Activated T-cell treated with anti-CD3 and anti-CD28 coated beads, Interleukin-2, amount 50 U/mL, for 24 hours (primary cell): ENCODE results near the gene ADGB.
"Not testable (repeated sequence)": the region's sequence is repeated elsewhere in the genome, so short reads cannot be mapped to it uniquely, and the experiment has no call there.

Source experiments
- DNase-seq: peaks from one replicate; pipeline ENCODE4 v3.0.0-alpha.2; 2020
- H3K27ac Mint-ChIP-seq: 2 replicates; pipeline ENCODE4 v1.8.0; 2020; ENCODE audit warnings: mild to moderate bottlenecking, mixed read lengths
- H3K27me3 Mint-ChIP-seq: 2 replicates; pipeline ENCODE4 v1.8.0; 2020; ENCODE audit warnings: mixed read lengths
- H3K36me3 Mint-ChIP-seq: 2 replicates; pipeline ENCODE4 v1.8.0; 2020; ENCODE audit warnings: low read depth, mixed read lengths
- H3K4me1 Mint-ChIP-seq: 2 replicates; pipeline ENCODE4 v1.8.0; 2020; ENCODE audit warnings: low read depth, mixed read lengths
- H3K4me3 Mint-ChIP-seq: 2 replicates; pipeline ENCODE4 v1.8.0; 2020; ENCODE audit warnings: mild to moderate bottlenecking, moderate library complexity, mixed read lengths
- H3K9me3 Mint-ChIP-seq: 2 replicates; pipeline ENCODE4 v1.8.0; 2020; ENCODE audit warnings: mixed read lengths

Gene ADGB

DNA sequence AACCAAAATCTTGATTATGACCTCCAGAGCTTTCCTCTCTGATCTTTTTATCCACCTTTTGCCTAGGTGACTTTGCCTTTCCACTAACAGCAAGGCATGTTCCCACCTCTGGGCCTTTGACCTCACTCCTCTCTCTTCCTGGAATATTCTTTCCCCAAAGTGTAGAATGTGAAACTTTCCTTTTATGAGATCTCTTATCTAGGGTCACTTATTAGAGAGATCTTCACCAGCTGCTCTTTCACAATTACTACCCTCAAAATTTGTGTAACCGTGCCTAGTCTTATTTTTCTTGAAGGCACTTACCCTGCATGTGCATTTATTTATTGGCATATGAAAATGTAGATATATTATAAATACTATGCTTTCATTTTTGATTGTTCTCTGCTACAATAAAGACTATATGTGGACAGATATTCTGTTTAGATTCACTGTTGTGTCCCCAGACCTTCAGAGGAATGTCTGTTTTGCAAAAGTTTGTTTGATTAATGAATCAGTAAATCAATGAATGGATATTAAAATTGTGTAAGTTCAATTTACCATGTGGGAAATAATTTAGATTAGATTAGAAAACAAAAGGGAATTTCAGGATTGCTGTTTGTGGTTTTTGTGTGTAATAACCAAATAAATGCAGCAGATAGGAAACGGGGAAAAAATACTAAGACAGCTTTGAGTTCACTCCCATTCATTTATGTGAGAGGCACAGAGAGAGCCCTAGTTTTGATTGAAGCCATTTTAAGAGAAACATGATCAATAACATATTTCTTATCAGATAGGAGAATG is 207.0 kb downstream of the ADGB start:
- no peaks in the 10 kb centered on the region for H3K4me1 Mint-ChIP-seq
- no peak overlapping the region for H3K4me3 Mint-ChIP-seq
- no peaks in the 10 kb centered on the region for H3K36me3 Mint-ChIP-seq
- H3K27me3 Mint-ChIP-seq: peaks cover 9% of the 10 kb centered on the region
- no peaks in the 10 kb centered on the region for H3K9me3 Mint-ChIP-seq
- no peak overlapping the region for H3K27ac Mint-ChIP-seq
- no peak for DNase-seq

DNA sequence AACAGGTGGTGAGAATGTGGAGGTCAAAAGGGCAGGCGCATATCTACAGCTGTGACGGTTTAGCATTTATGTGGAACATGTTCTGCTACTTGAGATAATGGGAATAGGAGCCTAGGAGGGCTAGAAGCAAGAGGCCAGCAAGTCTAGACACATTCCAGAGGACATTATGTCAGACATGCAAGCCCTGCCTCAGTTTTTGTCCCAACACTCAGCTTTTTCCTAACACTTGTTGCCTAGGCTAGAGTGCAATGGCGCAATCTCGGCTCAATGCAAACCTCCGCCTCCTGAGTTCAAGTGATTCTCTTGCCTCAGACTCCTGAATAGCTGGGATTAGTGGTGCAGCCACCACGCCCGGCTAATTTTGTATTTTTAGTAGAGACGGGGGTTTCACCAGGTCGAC is 210.2 kb downstream of the ADGB start:
- H3K4me1 Mint-ChIP-seq, H3K9me3 Mint-ChIP-seq, H3K27me3 Mint-ChIP-seq, H3K36me3 Mint-ChIP-seq, H3K27ac Mint-ChIP-seq, H3K4me3 Mint-ChIP-seq, DNase-seq: not testable (repeated sequence)

DNA sequence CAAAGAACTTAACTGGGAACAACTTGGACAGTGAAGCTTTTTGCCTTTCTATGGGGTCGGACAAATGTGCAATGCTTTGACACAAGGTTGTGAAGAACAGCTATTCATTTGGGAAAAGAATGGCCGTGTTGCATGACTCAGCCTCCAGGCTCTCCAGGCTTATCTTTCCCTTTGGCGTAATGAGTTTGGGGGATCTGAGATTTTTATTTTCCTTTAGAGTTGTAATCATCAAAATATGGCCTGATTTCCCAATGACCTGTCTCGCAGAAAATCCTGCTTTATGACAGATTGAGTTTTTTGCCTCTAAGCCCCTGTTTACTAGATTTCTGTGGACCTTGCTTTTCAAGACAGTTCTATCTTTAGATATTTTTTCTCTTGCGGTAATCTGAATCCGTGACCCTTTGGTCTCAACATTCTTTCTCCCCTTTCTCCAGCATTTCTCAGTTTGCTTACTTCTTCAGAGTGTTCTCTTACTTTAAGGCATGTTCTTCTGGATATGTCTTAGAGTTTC is 214.1 kb downstream of the ADGB start:
- H3K27me3 Mint-ChIP-seq, H3K36me3 Mint-ChIP-seq, H3K9me3 Mint-ChIP-seq, H3K27ac Mint-ChIP-seq, H3K4me1 Mint-ChIP-seq, DNase-seq, H3K4me3 Mint-ChIP-seq: not testable (repeated sequence)

DNA sequence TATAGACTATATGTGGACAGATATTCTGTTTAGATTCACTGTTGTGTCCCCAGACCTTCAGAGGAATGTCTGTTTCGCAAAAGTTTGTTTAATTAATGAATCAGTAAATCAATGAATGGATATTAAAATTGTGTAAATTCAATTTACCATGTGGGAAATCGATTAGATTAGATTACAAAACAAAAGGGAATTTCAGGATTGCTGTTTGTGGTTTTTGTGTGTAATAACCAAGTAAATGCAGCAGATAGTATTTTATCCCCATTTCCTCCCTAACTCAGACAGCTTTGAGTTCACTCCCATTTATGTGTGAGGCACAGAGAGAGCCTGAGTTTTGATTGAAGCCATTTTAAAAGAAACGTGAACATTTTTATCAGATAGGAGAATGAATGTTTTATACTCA is 214.8 kb downstream of the ADGB start:
- Mint-ChIP-seq H3K27ac (no peak overlapping the region), H3K4me3 (no peak overlapping the region), H3K27me3 (peaks cover 6% of the 10 kb centered on the region), H3K36me3 (no peaks in the 10 kb centered on the region), H3K4me1 (no peaks in the 10 kb centered on the region), H3K9me3 (no peaks in the 10 kb centered on the region)
- DNase-seq: no peak

DNA sequence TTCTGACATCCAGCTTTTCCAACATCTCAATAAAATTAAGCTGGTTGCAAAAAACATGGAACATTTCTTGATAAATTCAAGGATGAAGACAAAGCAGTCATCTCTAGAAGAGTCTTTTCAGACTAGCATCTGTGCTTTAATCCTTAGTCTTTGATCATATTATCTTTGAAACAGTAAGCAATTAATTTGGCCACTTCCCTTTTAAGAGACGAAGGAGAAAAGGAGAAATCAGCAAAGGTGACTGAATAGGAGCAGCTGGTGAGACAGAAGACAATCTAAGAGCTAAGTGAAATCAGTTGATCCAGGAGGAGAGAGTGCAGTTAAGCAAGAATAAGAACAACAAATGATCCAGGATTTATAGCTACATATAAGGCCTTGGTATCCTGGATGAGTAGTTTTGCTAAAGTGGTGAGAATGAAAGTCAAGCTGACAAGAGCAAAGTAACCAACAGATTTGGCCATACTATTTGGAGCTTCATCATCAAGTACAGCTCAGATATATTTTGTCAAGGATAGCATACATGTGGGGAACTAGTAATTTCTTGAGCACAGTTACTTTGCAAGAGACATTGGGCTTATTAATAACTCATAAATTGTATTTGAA is 215.5 kb downstream of the ADGB start:
- Mint-ChIP-seq H3K4me3 (no peak overlapping the region), H3K4me1 (no peaks in the 10 kb centered on the region), H3K27ac (no peak overlapping the region), H3K9me3 (no peaks in the 10 kb centered on the region), H3K36me3 (no peaks in the 10 kb centered on the region), H3K27me3 (peaks cover 9% of the 10 kb centered on the region)
- no peak for DNase-seq

DNA sequence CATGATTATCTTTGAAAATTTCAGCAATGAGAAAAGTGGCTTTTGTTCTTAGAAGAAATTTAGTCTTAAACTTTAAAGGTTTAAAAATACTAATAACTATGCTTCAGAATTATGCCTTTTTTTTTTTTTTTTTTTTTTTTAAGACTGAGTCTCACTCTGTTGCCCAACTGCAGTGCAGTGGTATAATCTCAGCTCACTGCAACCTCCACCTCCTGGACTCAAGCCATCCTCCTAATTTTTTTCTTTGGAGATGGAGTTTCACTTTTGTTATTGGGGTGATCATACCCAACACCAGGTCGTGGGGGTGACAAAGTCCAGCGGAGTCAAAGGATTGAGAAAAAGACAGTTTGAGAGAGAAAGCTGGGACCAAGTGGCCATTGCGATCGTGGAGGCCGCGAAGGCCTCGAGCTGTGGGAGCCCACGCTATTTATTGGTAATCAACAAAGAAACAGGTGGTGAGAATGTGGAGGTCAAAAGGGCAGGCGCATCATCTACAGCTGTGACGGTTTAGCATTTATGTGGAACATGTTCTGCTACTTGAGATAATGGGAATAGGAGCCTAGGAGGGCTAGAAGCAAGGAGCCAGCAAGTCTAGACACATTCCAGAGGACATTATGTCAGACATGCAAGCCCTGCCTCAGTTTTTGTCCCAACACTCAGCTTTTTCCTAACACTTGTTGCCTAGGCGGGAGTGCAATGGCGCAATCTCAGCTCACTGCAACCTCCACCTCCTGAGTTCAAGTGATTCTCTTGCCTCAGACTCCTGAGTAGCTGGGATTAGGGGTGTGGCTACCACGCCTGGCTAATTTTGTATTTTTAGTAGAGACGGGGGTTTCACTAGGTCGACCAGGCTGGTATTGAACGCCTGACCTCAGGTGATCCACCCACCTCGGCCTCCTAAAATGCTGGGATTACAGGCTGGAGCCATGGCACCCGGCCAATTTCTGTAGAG is 217.0 kb downstream of the ADGB start:
- H3K27me3 Mint-ChIP-seq: peaks cover 24% of the 10 kb centered on the region
- H3K36me3 Mint-ChIP-seq, DNase-seq, H3K9me3 Mint-ChIP-seq, H3K27ac Mint-ChIP-seq, H3K4me1 Mint-ChIP-seq, H3K4me3 Mint-ChIP-seq: not testable (repeated sequence)

DNA sequence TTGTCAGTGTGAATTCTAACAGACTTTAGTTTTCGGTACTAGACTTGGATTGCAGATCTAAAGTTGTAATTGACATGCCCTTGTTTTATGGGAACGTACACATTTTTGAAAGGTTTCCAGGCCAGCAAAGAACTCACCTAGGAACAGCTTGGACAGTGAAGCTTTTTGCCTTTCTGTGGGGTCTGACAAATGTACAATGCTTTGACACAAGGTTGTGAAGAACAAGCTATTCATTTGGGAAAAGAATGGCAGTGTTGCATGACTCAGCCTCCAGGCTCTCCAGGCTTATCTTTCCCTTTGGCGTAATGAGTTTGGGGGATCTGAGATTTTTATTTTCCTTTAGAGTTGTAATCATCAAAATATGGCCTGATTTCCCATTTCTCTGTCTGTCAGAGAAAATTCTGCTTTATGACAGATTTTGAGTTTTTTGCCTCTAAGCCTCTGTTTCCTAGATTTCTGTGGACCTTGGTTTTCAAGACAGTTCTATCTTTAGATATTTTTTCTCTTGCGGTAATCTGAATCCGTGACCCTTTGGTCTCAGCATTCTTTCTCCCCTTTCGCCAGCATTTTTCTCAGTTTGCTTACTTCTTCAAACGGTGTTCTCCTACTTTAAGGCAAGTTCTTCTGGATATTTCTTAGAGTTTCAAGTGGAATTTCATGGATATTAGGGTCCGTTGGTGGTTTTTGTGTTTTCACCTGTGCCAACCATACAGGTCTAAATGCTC is 221.0 kb downstream of the ADGB start:
- Mint-ChIP-seq H3K4me3 (no peak overlapping the region), H3K9me3 (no peaks in the 10 kb centered on the region), H3K27ac (no peak overlapping the region), H3K36me3 (no peaks in the 10 kb centered on the region), H3K27me3 (peaks cover 19% of the 10 kb centered on the region), H3K4me1 (no peaks in the 10 kb centered on the region)
- DNase-seq: no peak

DNA sequence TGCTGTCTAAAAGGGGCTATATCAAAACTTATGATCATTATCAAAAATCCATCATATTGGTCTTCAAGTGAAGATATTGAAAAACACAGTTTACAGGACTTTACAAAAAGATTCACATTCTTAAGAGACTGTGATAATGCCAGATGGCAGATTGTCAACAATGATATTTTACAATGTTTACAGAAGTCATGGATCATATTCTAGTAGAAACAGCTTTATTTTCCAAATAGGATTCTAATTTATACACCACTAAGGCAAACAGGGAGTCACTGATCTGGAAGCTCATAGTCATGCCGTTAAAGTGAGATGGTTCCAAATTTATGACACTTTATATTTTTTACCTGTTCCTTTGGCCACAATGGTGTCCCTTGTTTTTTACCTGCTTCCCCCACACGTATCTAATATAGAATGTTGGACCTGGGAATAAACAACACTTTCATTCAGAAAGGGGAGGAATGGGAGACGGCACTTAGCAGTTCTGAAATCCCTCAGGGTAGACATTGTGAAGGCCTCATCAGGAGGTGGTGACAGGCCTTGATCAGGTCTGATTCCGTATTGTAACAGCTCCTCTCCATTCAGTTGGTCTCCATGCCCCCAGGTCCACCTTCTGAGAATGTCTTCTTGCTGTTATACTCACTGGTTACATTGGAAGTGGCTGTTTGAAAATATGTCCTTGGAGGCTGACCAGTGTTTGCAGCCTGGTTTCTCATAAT is 228.6 kb downstream of the ADGB start:
- no peaks in the 10 kb centered on the region for H3K4me1 Mint-ChIP-seq
- H3K27me3 Mint-ChIP-seq: peaks cover 2% of the 10 kb centered on the region
- H3K36me3 Mint-ChIP-seq: no peaks in the 10 kb centered on the region
- H3K27ac Mint-ChIP-seq: no peak overlapping the region
- no peaks in the 10 kb centered on the region for H3K9me3 Mint-ChIP-seq
- no peak overlapping the region for H3K4me3 Mint-ChIP-seq
- DNase-seq: no peak

DNA sequence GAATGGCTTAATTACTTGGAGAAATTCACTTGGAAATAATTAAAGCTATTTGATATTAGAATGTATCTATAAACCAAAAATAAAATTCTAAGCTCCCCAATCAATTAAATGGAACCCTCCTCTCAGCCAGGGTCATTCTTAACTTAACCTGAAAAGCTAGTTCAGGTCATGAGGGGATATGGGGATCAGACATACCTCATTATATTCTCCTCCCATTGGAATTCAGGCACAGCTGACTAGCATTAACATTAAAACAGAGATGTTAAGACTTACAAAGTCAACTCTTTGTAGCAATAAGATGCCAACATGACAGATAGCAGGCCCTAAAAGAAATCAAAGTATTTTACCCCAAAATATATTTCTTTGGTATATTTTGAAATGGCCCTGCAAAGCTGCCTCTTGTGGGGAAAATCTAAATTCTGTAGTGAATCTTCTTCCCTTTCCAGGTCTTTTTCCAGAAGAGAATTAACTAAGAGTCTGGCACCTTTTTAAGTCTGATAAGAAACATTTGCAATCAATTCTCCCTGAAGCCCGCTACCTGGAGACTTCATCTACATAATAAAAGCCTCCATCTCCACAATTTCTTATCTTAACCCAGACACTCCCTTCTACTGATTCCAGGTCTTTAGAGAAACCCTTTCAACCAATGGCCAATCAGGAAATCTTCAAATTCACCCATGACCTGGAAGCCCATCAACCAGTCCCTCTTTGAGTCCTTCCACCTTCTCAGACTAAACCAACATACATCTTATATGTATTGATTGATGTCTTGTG is 231.2 kb downstream of the ADGB start:
- H3K36me3 Mint-ChIP-seq: no peaks in the 10 kb centered on the region
- H3K9me3 Mint-ChIP-seq: no peaks in the 10 kb centered on the region
- no peak for DNase-seq
- H3K4me3 Mint-ChIP-seq: no peak overlapping the region
- no peak overlapping the region for H3K27ac Mint-ChIP-seq
- peaks cover 9% of the 10 kb centered on the region for H3K27me3 Mint-ChIP-seq
- no peaks in the 10 kb centered on the region for H3K4me1 Mint-ChIP-seq

DNA sequence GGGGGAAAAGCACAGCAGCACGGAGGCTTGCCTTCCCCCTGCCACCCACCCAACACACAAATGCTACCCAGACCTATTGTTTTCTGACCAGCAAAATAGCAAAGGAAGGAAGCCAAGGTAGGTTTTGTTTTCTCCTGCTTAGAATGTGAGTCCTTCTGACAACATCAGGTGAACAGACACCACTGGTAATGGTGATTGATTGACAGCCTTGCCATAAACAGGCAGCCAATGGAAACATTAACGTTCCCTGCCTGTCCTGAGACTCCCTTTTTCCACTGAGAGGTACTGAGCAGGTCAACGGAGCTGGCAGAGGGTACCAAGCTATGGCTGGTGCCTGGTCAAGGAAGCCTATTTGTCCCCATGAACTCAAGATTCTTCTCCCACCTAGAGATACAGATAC is 234.4 kb downstream of the ADGB start:
- no peaks in the 10 kb centered on the region for H3K36me3 Mint-ChIP-seq
- H3K27me3 Mint-ChIP-seq: peaks cover 9% of the 10 kb centered on the region
- H3K4me3 Mint-ChIP-seq: no peak overlapping the region
- no peak for DNase-seq
- no peaks in the 10 kb centered on the region for H3K9me3 Mint-ChIP-seq
- H3K27ac Mint-ChIP-seq: no peak overlapping the region
- no peaks in the 10 kb centered on the region for H3K4me1 Mint-ChIP-seq

DNA sequence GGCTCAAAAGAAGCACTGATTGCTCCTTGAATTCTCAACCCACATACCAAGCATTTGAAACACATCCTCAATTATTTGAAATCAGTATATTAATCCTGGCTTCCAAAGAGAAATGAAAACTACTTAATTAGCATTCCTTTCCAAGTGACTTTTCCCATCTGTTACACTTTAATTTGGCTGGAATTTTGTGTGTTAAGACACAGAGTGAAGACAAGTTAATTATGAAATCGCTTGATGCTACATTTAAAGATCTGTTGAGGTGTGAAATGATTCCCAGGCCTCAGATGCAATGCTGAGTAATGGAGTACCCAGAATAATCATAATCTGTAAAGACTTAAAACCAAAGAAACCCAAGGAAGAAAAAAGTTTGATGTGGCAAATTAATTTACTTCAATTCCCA is 241.4 kb downstream of the ADGB start:
- Mint-ChIP-seq H3K27ac (no peak overlapping the region), H3K27me3 (peaks cover 3% of the 10 kb centered on the region), H3K4me3 (no peak overlapping the region)

DNA sequence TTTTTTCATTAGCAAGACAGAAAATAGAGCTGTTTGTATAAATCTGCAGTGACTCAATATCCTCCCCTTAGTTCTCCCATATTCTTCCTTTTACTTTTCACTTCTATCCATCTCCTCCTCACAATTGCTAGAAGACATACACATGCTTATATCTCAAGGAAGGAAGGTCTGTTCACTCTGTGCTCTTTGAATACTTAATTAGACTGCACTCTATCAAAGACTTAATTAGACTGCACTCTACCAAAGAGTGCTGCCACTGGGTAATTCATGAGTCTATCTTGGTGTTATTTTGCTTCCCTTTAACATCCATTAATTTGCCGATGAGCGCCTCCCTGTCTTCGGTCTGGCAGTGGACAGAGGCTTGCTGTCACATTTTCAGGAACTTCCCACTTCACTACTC is 241.9 kb downstream of the ADGB start:
- peaks cover 7% of the 10 kb centered on the region for H3K9me3 Mint-ChIP-seq
- H3K4me3 Mint-ChIP-seq: no peak overlapping the region
- H3K36me3 Mint-ChIP-seq: no peaks in the 10 kb centered on the region
- H3K4me1 Mint-ChIP-seq: no peaks in the 10 kb centered on the region
- no peak overlapping the region for H3K27ac Mint-ChIP-seq
- H3K27me3 Mint-ChIP-seq: peaks cover 3% of the 10 kb centered on the region
- no peak for DNase-seq

More for the DNA sequence above, 241.4 kb downstream of the ADGB start:
- no peaks in the 10 kb centered on the region for H3K4me1 Mint-ChIP-seq
- no peaks in the 10 kb centered on the region for H3K36me3 Mint-ChIP-seq
- no peak for DNase-seq
- H3K9me3 Mint-ChIP-seq: peaks cover 5% of the 10 kb centered on the region

DNA sequence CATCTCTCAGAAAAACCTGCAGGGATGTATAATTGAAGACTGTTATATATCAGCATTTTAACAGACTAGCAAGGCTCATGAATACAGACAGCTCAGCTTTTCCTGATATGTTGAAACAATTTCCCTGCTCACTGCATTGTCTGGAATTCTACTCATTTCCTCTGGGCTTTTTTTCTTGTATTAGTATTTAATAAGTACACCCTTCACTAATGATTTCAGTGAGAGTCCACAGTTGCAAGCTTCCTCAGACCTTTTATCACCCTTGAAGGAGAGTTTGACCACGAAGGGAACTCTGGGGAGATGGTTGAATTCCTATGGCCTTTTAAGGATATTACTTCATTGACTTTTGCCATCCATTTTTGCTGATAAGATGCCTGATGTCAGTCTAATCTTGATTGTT is 248.7 kb downstream of the ADGB start:
- Mint-ChIP-seq H3K27ac (no peak overlapping the region), H3K27me3 (peaks cover 6% of the 10 kb centered on the region), H3K36me3 (peaks cover 2% of the 10 kb centered on the region), H3K9me3 (peaks cover 18% of the 10 kb centered on the region), H3K4me1 (peaks cover 28% of the 10 kb centered on the region), H3K4me3 (no peak overlapping the region)
- DNase-seq: no peak
